Breast epithelium (tissue), 4 donors: Measurements from ENCODE around the gene CCDC134. TPM values are rescaled to one million over a fixed set of nuclear protein-coding genes. Genes with fewer than 3 reads are reported as not detected.

ENCODE experiments used
- DNase-seq, 2 donors: peaks; one replicate each; pipeline ENCODE4 v3.0.0-alpha.2; 2019; ENCODE audit warnings: low spot score in 2 of 2
- H3K27ac ChIP-seq, 2 donors: fragments of 200-600 bp; sonication (generic) in 1 of 2; one replicate each; pipeline ENCODE4 v1.5.1; 2016 to 2019; ENCODE audit warnings: mild to moderate bottlenecking in 1 of 2
- H3K27me3 ChIP-seq, 2 donors: fragments of 200-600 bp; sonication (generic) in 1 of 2; one replicate each; pipeline versions ENCODE4 v1.5.1 to v1.6.0; 2017 to 2019; ENCODE audit warnings: control low read depth in 1 of 2, mild to moderate bottlenecking in 1 of 2
- H3K36me3 ChIP-seq: fragments of 200-600 bp; one replicate; pipeline ENCODE4 v1.5.1; 2019
- H3K4me1 ChIP-seq, 2 donors: fragments of 200-600 bp; sonication (generic); one replicate each; pipeline ENCODE4 v1.5.1; 2016 to 2019; ENCODE audit warnings: control low read depth in 1 of 2
- H3K4me3 ChIP-seq, 3 donors: fragments of 200-600 bp; sonication (generic); 1 replicate in 2 of 3; 2 replicates in 1 of 3; pipeline ENCODE4 v1.5.1; 2016 to 2019; ENCODE audit warnings: mild to moderate bottlenecking in 3 of 3, moderate library complexity in 2 of 3
- H3K9me3 ChIP-seq, 2 donors: fragments of 200-600 bp; sonication (generic) in 1 of 2; one replicate each; pipeline ENCODE4 v1.5.1; 2016 to 2019; ENCODE audit warnings: control low read depth in 1 of 2
- CTCF ChIP-seq, 3 donors: fragments of 450-650 bp; IDR thresholded peaks; one replicate each; pipeline ENCODE4 v1.5.1; 2016 to 2017; ENCODE audit warnings: antibody characterized with exemption in 3 of 3, mild to moderate bottlenecking in 3 of 3, moderate library complexity in 3 of 3
- POLR2A ChIP-seq: fragments of 450-650 bp; IDR thresholded peaks from one replicate; pipeline ENCODE4 v1.6.1; 2016; ENCODE audit warnings: antibody characterized with exemption, mild to moderate bottlenecking, moderate library complexity
- POLR2AphosphoS5 ChIP-seq, 3 donors: sonication (generic); formaldehyde crosslinking; IDR thresholded peaks; one replicate each; pipeline ENCODE4 v1.6.1; 2017; ENCODE audit warnings: antibody characterized with exemption in 3 of 3
- intact Hi-C: fragments of 100-400 bp; cut with DNase I; formaldehyde crosslinking; loops from one replicate; pipeline ENCODE4 v1.15.1; 2023; ENCODE audit warnings: low total_unique reads
- total RNA-seq, 3 donors: library from RNA; depleted of rRNA; stranded (reverse); fragments of >200 nt; gene quantifications; one replicate each; pipeline ENCODE4 v1.1.0, GENCODE V29; 2016

The CCDC134 gene
- total RNA-seq, 3 donors from 2014 or later = 4.0 to 12.3 (median 10.8) TPM

DNA sequence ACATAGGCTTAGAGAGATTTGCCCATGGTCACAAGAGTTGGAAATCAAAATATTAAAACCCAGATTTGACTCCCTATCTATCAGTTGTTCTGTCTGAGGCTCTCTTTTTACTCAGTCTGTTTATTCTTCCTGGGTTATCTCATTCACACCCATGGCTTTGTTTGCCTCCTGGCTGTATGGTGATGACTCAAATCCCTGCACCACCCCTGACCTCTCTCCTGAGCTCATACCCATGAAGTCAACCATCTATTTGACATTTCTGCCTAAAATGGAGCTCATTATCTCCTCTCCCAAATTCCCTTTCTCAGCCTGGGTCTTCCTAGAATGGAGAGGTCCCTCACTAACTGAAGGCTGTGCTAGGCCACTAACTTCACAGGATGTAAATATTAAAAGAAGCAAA, 27.8 kb upstream of the CCDC134 start:
- Histone ChIP-seq H3K36me3 (no peaks in the 10 kb centered on the region), H3K4me3 (no peak overlapping the region), H3K27ac (no peak overlapping the region), H3K27me3 (no peaks in the 10 kb centered on the region), H3K9me3 (no peaks in the 10 kb centered on the region), H3K4me1 (no peaks in the 10 kb centered on the region)
- DNase-seq = no peak
- TF ChIP-seq POLR2A = no peak
- no peak for TF ChIP-seq CTCF (IDR thresholded peaks at IDR 0.05)
- intact Hi-C loops = no loop called here

- Histone ChIP-seq H3K4me1 (no peaks in the 10 kb centered on the region), H3K27me3 (no peaks in the 10 kb centered on the region), H3K27ac (no peak overlapping the region), H3K9me3 (no peaks in the 10 kb centered on the region), H3K4me3 (no peak overlapping the region), H3K36me3 (no peaks in the 10 kb centered on the region)
- intact Hi-C loops = no loop called here
- no peak for DNase-seq
- TF ChIP-seq POLR2A (no peak), CTCF (IDR thresholded peaks at IDR 0.05) (no peak), POLR2AphosphoS5 (IDR thresholded peaks at IDR 0.05) (no peak)
Measured at GRCh38 chr22:41775338-41775737, 25.1 kb upstream of the CCDC134 start.

DNA sequence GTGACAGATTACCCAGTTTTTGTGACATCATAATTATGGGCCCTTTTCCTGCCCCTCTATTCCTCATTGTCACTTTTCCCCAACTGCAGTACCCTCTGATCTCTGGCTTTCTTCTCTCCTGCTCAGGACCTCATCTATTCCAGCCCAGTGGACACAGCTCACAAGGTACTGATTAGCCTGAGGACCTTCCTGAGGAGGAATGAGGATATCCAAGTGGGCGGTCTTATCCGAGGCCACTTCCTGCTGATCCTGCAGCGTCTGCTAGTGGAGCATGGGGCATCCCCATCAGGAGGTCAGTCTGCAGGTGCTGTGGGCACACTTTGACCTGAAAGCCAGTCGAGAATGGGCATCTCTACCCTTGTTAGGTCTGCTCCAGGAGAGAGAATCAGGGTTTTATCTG, 24.5 kb upstream of the CCDC134 start:
- no peaks in the 10 kb centered on the region for H3K9me3 ChIP-seq
- H3K36me3 ChIP-seq = no peaks in the 10 kb centered on the region
- no peaks in the 10 kb centered on the region for H3K4me1 ChIP-seq
- no peak for DNase-seq
- no peaks in the 10 kb centered on the region for H3K27me3 ChIP-seq
- no peak overlapping the region for H3K27ac ChIP-seq
- H3K4me3 ChIP-seq = no peak overlapping the region
- TF ChIP-seq POLR2A (no peak), CTCF (IDR thresholded peaks at IDR 0.05) (no peak)
- intact Hi-C loops = no loop called here

DNA sequence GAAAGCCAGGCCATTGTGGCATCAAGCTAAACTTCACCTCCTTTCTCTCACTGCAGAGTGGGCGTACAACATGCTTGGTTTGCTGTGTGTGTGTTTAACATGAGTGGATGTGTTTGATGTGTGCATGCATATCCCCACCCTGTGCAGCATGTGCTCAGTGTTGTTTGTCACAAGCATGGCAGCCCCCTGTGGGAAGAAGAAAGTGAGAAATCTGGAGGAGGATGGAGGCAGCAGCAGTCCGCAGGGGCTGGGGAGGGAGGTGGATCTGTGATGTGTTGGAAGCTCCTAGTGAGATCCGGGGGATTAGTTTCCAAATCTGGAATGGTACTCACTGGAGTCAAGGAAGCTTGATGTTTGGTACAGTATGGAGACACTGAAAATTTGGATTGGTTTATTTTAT, 24.1 kb upstream of the CCDC134 start:
- Histone ChIP-seq H3K27me3 (no peaks in the 10 kb centered on the region), H3K4me3 (no peak overlapping the region), H3K27ac (no peak overlapping the region), H3K9me3 (no peaks in the 10 kb centered on the region), H3K4me1 (no peaks in the 10 kb centered on the region), H3K36me3 (no peaks in the 10 kb centered on the region)
- TF ChIP-seq POLR2A (no peak), CTCF (IDR thresholded peaks at IDR 0.05) (no peak), POLR2AphosphoS5 (IDR thresholded peaks at IDR 0.05) (no peak)
- no peak for DNase-seq
- intact Hi-C loops = no loop called here

DNA sequence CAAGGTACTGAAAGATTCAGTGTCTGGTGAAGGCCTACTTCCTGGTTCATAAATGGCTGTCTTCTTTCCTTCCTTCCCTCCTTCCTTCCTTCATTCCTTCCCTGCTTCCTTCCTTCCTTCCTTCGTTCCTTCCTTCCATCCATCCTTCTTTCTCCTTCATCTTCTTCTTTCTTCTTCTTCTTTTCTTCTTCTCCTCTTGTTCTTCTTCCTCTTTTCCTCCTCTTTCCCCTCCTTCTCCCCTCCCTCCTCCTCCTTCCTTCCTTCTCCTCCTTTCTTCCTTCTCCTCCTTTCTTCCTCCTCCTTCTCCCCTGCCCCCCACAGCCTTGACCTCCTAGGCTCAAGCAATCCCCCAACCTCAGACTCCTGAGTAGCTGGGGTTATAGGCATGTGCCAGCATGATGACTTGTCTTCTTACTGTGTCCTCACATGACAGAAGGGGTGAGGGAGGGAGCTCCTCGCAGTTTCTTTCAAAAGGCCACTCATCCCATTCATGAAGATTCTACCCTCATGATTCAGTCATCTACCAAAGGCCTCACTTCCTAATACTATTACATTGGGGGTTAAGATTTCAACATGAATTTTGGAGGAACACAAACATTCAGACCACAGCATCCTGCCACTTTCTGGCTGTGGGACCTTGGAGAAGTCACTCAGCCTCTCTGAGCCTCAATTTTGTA, 22.6 kb upstream of the CCDC134 start:
- DNase-seq = no peak
- Histone ChIP-seq H3K9me3 (no peaks in the 10 kb centered on the region), H3K4me1 (no peaks in the 10 kb centered on the region), H3K36me3 (no peaks in the 10 kb centered on the region), H3K4me3 (no peak overlapping the region), H3K27me3 (no peaks in the 10 kb centered on the region), H3K27ac (no peak overlapping the region)
- TF ChIP-seq POLR2AphosphoS5 (IDR thresholded peaks at IDR 0.05) (no peak), CTCF (IDR thresholded peaks at IDR 0.05) (no peak), POLR2A (no peak)
- intact Hi-C loops = no loop called here
